ENCODE measurements around the gene REEP6.
A peak's percentile ranks its signal among the peaks of the same experiment; 100 is the strongest.

REEP6 gene

GRCh38 chr19:1472231-1473084 is 18.5 kb upstream of the REEP6 start:
- DNase-seq (ENCODE audit: low read depth, low spot score), result no peak

DNA sequence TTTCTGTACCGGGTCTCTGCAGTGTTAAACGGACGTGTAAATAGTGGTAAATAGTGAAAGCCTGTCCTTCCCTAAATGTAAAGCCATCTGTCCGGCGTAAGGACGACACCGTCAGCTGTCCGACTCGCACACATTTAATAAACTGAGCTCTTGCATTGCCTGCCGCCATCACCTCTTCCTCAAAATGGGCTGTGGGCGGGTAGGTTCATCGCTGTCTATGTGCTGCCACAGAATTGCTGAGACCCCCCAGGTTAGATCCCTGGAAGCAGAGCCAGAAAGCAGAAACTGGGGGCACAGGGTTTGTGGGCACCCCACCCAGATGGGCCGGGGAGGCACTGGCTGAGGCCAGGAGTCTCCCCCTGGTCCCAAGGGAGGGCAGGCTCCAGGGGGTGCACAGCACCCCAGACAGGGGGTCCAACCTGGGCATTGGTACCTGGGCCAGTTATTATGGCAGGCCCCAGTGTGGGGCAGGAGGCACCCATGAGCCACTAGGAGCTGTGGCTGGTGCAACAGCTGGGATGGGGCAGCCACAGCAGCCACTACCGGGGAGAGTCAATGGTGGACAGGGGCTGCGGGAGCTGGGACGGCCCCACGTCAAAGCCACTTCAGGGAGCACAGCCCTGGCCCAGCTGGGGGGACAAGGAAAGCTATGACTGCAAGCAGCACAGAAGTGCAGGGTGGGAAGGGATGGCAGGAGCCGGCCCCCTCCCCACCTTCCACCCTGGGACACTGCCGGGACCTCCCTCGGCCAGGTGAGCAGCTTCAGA is 17.7 kb upstream of the REEP6 start:
- DNase-seq (ENCODE audit: low read depth, low spot score), result no peak

GRCh38 chr19:1474011-1474764 is 16.8 kb upstream of the REEP6 start:
- DNase-seq (ENCODE audit: low read depth, low spot score), result no peak

DNA sequence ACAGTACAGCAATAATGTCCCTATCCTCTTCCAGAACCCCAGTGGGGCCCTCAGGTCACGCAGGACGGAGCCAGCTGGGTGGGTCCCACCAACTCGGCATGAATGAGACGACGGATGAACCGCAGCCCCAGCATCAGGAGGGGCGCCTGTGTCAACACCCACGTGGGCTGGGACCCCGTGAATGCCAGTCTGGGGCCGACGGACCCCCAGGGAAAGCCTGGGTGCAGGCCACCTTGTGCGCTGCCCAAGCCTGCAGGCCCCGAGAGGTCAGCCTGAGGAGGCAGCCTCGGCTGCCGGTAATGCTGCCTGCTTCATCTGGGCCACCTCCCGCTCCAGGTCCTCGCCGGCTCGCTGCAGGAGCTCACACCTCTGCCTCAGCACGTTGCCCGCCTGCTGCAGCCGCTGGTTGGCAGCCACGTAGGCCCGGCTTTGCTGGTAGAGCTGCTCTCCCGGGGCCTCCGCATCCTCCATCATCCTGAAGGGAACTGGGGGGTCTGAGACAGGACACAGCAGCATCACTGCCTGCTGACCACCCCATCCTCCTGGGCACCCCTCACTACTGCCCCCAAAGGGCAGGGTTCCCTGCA is 16.1 kb upstream of the REEP6 start:
- no peak for DNase-seq (ENCODE audit: low read depth, low spot score)

DNA sequence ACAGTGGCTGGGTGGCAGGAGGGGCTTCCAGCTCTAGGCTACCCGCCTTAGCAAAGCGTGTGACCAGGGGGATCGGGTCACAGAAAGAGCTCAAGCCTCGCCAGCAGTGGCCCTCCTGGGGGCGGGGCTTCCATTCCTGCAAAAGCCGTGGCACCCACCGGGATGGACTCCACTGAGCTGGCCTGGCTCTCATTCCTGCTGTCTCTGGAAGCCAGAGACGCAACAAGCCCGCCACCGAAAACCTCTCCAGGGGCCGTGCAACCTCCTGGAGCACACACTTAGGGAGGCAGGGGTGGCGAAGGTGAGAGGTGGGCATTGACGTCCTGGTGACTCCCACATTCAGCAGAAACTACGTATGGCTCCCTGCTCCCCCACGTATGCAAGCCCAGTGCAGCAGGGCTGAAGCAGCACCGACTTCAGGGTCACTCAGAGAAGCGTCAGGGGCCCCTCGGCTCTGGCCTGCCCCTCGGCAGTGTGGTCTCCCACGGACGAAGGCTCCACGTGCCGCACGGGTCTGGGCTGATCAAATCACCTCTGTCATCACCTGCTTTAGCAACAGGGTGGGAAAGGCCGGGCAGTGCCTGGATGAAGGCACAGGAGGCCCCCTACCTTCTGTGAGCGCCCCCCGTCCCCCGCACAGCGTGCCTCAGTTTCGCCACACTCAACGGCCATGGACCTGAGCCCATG is 15.1 kb upstream of the REEP6 start:
- no peak for DNase-seq (ENCODE audit: low read depth, low spot score)

DNA sequence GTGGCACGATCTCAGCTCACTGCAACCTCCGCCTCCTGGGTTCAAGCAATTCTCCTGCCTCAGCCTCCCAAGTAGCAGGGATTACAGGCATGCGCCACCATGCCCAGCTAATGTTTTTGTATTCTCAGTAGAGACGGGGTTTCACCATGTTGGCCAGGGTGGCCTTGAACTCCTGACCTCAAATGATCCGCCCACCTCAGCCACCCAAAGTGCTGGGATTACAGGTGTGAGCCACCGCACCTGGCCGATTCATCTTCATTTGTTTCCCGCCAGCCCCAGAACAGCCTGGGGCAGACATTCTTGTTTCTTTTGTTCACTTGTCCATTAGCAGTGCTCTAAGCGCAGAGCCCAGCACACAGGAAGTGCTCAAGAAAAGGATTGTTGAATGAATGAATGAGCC is 13.9 kb upstream of the REEP6 start:
- peak; percentile 81 for DNase-seq (ENCODE audit: low read depth, low spot score)

- DNase-seq (ENCODE audit: low read depth, low spot score), result peak; percentile 96
Observed at GRCh38 chr19:1478934-1479707, 11.9 kb upstream of the REEP6 start, which contains the start of gene C19orf25. Gene C19orf25, minus strand, starts transcription at chr19:1479215. Its CDS starts 312 bp downstream, at chr19:1478903.

- no peak for DNase-seq (ENCODE audit: low read depth, low spot score)
Observed at GRCh38 chr19:1481224-1481892, 9.6 kb upstream of the REEP6 start.

DNA sequence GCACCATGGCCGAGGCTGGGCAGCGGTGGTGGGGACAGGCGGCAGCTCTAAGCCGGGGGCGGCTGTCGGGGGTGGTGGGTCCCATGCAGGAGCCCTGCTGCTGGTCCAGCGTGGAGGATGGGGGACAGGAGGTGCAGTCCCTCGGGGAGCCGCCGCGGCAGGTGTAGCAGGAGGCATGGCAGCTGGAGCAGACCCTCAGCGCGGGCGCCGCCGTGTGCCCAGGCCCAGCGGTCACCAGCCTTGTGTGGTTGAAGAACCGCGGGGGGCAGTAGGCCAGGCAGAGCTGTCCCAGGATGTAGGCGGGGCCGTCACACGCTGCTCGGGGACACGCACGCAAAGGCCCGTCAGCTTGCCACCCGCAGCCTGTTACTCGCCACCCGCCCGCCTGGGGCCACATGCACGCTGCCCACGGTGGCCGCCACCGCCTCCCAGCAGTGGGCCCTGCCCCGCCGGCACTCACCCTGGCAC is 9.1 kb upstream of the REEP6 start:
- DNase-seq (ENCODE audit: low read depth, low spot score), result no peak

- no peak for DNase-seq (ENCODE audit: low read depth, low spot score)
Observed at GRCh38 chr19:1482361-1483130, 8.4 kb upstream of the REEP6 start.

- DNase-seq (ENCODE audit: low read depth, low spot score), result no peak
Observed at GRCh38 chr19:1483131-1483978, 7.6 kb upstream of the REEP6 start.

DNA sequence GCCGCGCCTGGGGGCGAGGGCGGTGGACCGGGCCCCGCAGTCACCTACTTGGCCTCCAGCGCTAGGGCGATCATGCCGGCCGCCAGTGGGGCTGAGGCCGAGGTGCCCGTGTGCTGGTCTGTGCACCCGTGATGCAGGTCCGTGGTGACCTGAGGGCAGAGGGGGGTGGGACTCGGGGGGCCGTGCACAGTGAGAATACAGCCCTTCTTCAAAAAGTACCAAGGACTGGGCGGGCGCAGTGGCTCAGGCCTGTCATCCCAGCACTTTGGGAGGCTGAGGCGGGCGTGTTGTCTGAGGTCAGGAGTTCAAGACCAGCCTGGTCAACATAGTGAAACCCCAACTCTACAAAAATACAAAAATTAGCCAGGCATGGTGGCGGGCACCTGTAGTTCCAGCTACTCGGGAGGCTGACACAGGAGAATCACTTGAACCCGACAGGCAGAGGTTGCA is 7.0 kb upstream of the REEP6 start:
- no peak for DNase-seq (ENCODE audit: low read depth, low spot score)

GRCh38 chr19:1486720-1487575 is 4.0 kb upstream of the REEP6 start:
- no peak for DNase-seq (ENCODE audit: low read depth, low spot score)

- no peak for DNase-seq (ENCODE audit: low read depth, low spot score)
Observed at GRCh38 chr19:1487576-1488281, 3.3 kb upstream of the REEP6 start.

DNA sequence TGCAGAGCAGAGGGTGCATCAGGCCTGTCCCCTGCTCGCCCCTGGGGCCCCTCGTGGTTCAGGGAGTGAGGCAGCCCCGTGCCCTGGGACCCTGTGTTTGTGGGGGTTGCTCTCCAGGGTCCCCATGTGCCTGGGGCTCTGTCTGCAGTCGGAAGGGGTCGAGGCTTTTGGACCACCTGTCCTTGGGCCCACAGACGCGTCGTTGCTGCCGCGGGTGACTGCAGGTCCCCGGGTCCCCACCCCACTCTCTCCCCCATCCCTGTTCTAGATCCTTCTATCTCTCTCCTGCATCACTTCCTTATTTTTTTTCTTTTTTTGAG is 2.7 kb upstream of the REEP6 start:
- DNase-seq (ENCODE audit: low read depth, low spot score), result no peak
